ENCODE results near the gene SCAF8. TPM values are rescaled to one million over a fixed set of nuclear protein-coding genes. Genes with fewer than 3 reads are reported as not detected.

SCAF8 gene
- total and polyA plus RNA-seq, 2 of the 4 experiments (the other 2 are of a cell fraction): 16.1 to 23.5 TPM

GRCh38 chr6:154786144-154786868 is 53.1 kb downstream of the SCAF8 start:
- CTCF ChIA-PET: no interaction called here
- Histone ChIP-seq H2AFZ (replicated peaks; ENCODE audit: low read length, poor library complexity) (no peak overlapping the region), H2BK5ac (ENCODE audit: low read depth, low read length, poor library complexity, severe bottlenecking) (no peak overlapping the region), H4K91ac (ENCODE audit: insufficient read depth, low read depth, low read length) (no peak overlapping the region), H3K79me1 (ENCODE audit: low read depth in 1 of 2, low read length in 2 of 2) (peaks cover 36 to 55% of the 10 kb centered on the region in 2 experiments), H3K9me1 (ENCODE audit: insufficient read depth, low read length) (peaks cover 6% of the 10 kb centered on the region; the same call in 1 of the 2 replicates), H4K20me1 (ENCODE audit: insufficient read depth, low read length) (peaks cover 34% of the 10 kb centered on the region; the same call in 1 of the 2 replicates), H3K9ac (ENCODE audit: low read depth, low read length) (no peak overlapping the region), H3K36me3 (ENCODE audit: control insufficient read depth, insufficient read depth, low read length) (peaks cover 7% of the 10 kb centered on the region; the same call in 1 of the 2 replicates), H3K4me2 (ENCODE audit: low read depth, low read length) (no peak overlapping the region), H3K27me3 (ENCODE audit: control insufficient read depth, insufficient read depth, low read length) (no peaks in the 10 kb centered on the region), H2AK9ac (replicated peaks; ENCODE audit: low read depth, low read length, poor library complexity) (no peak overlapping the region), H3K14ac (replicated peaks; ENCODE audit: low read depth, low read length) (no peak overlapping the region), H2BK20ac (ENCODE audit: low read depth, low read length) (no peak overlapping the region), H3K4ac (ENCODE audit: low read depth, low read length) (no peak overlapping the region), H2BK120ac (ENCODE audit: low read depth, low read length) (no peak overlapping the region), H3K4me1 (ENCODE audit: control insufficient read depth, insufficient read depth, low read length) (no peaks in the 10 kb centered on the region), H2AK5ac (ENCODE audit: low read depth, low read length) (no peak overlapping the region), H3K27ac (ENCODE audit: insufficient read depth, low read length) (no peak overlapping the region), H3K23ac (ENCODE audit: low read depth, low read length) (no peak overlapping the region), H3K18ac (ENCODE audit: low read depth, low read length) (no peak overlapping the region), H4K8ac (ENCODE audit: low read depth in 2 of 2, low read length in 2 of 2) (no peak overlapping the region), H2BK15ac (ENCODE audit: low read depth, low read length) (no peak overlapping the region), H3K4me3 (ENCODE audit: insufficient read depth, low read depth, low read length) (no peak overlapping the region), H3K9me3 (ENCODE audit: control insufficient read depth, insufficient read depth, low read length) (no peaks in the 10 kb centered on the region), H3K56ac (ENCODE audit: extremely low read depth, insufficient read depth, low read length) (no peak overlapping the region), H4K5ac (ENCODE audit: low read depth, low read length) (no peak overlapping the region)
- intact Hi-C loops (cut with micrococcal nuclease) (no loop called here), dilution Hi-C loops (cut with HindIII; ENCODE audit: low sequenced_read_pairs, unreplicated experiment) (no loop called here), in situ Hi-C loops (cut with MboI; ENCODE audit: low sequenced_read_pairs) (no loop called here)
- POLR2A ChIA-PET (ENCODE audit: unreplicated experiment): no interaction called here
- no TSS peak for BruUV-seq (replicated peaks)
- DNase-seq (no peak), ATAC-seq (ENCODE audit: low read depth) (no peak)
- TF ChIP-seq MAFK (IDR thresholded peaks at IDR 0.05; ENCODE audit: low read depth, low read length) (no peak), MXI1 (IDR thresholded peaks at IDR 0.05; ENCODE audit: borderline replicate concordance, low read depth, low read length) (no peak)
- TF ChIP-seq, protein P1, sequence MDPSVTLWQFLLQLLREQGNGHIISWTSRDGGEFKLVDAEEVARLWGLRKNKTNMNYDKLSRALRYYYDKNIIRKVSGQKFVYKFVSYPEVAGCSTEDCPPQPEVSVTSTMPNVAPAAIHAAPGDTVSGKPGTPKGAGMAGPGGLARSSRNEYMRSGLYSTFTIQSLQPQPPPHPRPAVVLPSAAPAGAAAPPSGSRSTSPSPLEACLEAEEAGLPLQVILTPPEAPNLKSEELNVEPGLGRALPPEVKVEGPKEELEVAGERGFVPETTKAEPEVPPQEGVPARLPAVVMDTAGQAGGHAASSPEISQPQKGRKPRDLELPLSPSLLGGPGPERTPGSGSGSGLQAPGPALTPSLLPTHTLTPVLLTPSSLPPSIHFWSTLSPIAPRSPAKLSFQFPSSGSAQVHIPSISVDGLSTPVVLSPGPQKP (IDR thresholded peaks at IDR 0.05; ENCODE audit: borderline replicate concordance, low read depth, low read length): no peak
- 100% methylated on average over 1 of the region's 9 CpGs; no CpG with 5 or more reads in 1 of the 2 experiments for WGBS, 2 experiments (ENCODE audit: extremely low coverage in 2 of 2, insufficient read length in 1 of 2)
